Fibroblast of pulmonary artery (primary cell): ENCODE results near the gene ANKRD12.

ENCODE experiments used
- DNase-seq: peaks from one replicate; pipeline ENCODE4 v3.0.0-alpha.2; 2010; ENCODE audit warnings: low read depth
- H3K4me3 ChIP-seq: replicated peaks from 2 replicates; pipeline ENCODE4 v1.5.1; 2011; ENCODE audit warnings: low read depth, mild to moderate bottlenecking, control low read depth, low read length, moderate library complexity
- TF ChIP-seq, protein P1 (sequence below): IDR thresholded peaks from 2 replicates; pipeline ENCODE4 v1.5.1; 2011; ENCODE audit warnings: mild to moderate bottlenecking, control low read depth, low read length, inconsistent platforms; ENCODE audit errors: missing control alignments

Gene ANKRD12

DNA sequence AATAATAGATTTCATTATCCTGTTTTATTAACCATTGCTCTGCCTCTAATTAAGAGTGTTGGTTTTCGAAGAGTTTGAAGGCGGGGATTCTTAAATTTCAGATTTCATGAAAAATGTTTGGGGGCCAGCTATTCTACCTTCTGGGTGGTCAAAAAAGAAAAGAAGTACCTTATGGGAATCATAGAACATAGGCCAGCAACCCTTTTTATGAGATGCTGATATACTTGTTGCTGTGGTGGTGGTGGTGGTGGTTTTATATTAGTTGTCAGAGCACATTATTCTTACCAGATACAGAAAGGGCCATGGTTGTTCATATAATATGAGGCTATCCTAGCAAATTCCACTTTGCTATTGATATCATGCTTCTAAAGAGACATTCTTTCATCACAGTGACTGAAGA lies 4.4 kb downstream of the ANKRD12 start:
- no peak for DNase-seq
- no peak overlapping the region for H3K4me3 ChIP-seq
- TF ChIP-seq, protein P1, sequence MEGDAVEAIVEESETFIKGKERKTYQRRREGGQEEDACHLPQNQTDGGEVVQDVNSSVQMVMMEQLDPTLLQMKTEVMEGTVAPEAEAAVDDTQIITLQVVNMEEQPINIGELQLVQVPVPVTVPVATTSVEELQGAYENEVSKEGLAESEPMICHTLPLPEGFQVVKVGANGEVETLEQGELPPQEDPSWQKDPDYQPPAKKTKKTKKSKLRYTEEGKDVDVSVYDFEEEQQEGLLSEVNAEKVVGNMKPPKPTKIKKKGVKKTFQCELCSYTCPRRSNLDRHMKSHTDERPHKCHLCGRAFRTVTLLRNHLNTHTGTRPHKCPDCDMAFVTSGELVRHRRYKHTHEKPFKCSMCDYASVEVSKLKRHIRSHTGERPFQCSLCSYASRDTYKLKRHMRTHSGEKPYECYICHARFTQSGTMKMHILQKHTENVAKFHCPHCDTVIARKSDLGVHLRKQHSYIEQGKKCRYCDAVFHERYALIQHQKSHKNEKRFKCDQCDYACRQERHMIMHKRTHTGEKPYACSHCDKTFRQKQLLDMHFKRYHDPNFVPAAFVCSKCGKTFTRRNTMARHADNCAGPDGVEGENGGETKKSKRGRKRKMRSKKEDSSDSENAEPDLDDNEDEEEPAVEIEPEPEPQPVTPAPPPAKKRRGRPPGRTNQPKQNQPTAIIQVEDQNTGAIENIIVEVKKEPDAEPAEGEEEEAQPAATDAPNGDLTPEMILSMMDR, result no peak

DNA sequence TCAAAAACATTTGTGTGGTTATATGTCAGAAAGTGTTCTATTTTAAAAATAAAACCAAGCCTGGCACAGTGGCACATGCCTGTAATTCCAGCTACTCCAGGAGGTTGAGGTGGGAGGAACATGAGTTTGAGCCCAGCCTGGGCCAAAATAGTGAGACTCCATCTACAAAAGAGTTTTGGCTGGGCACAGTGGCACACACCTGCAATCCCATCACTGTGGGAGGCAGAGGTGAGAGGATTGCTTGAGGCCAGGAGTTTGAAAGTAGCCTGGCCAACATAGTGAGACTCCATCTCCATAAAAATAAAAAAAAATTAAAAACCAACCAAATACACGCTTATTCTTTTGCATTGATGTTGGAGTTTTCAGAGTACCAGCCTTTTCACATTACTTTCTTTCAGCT lies 9.6 kb downstream of the ANKRD12 start:
- H3K4me3 ChIP-seq, result no peak overlapping the region
- no peak for DNase-seq
- TF ChIP-seq, protein P1, result no peak

DNA sequence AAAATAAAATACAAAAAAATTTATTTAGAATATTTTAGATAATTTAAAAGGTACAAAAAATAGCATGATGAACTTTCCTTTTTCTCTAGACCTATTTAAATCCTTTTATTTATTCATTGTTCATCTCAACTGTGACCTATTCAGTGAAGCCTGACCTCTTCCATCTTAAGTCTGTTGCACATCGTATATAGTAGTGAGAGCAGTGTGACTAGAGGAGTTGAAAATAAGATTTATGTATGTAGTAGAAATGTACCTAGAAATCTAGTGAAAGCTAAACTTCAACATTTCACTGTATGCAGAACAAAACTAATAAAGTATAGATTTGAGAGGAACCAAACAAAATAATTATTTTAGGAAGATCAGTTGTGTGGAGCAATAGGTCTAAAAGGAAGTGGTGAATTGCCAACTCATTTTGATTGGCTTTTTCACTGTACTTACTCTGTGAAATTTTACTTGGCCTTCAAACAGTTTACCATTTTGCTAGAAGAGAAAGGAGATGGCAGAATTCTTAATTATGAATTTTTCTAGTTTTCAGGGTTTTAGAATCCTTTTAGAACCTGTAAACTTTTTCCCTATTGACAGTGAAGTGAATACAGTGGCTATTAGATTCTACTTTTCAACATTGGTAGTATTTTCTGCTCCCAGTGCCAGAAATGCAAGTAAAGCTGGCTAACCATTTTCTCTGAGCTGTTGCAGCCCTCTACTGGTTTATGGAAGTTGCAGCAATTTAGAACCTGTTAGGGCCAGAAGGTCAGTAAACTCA lies 11.0 kb downstream of the ANKRD12 start:
- TF ChIP-seq, protein P1, result peak; percentile 86
- H3K4me3 ChIP-seq, result no peak overlapping the region
- DNase-seq, result peak; percentile 85

DNA sequence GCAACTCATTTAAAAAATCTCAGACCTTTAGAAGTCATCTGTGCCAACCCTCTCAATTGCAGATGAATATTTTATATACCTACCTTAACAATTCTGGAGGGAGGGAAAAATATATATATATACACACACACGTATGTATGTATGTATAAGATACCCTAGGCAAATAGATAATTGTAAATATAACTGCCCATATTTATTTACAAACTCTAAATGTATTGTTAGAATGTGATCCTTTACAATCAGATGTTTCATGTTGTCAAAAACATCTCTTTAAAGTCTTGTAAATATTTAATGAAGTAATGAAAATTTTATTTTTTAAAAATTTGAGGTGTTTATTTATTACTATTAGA lies 11.6 kb downstream of the ANKRD12 start:
- TF ChIP-seq, protein P1, result no peak
- DNase-seq, result no peak
- no peak overlapping the region for H3K4me3 ChIP-seq

DNA sequence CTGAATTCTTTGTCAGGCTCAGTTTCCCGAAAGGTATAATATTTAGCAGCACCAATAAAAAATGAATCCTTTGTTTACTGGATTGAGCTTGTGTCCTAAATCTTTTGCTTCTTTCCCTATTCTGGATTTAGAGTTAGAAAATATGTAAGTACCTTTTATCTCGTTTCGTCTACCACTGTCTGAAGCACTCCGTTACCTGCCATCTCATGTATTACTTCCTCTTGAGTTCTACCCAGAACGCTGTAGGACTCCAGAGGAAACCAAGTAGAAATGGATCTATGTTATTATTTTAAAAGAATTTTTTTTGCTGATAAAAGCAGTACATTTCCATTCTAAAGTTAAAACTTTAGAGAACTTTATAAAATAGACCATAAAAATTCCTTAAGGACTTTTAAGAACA lies 13.5 kb downstream of the ANKRD12 start:
- DNase-seq, result no peak
- no peak overlapping the region for H3K4me3 ChIP-seq
- TF ChIP-seq, protein P1, result no peak

DNA sequence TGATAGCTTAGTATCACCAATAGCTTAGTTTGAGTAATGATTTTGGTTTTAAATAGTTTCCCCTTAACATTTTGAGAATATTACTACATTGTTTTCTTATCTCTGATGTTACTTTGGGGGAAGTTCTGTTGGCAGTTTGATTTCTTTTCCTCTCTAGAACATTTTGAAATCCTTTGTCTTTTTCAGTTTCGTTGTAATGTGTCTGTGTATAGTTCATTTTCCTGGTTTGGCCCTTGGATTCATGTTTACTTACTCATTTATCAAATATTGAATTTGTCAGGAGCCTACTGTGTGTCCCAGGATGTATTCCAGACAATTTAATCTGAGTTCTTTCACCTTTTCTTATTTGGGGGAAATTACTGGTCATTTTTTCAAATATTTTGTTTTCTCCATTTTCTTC lies 16.7 kb downstream of the ANKRD12 start:
- peak; percentile 50 for DNase-seq
- TF ChIP-seq, protein P1, result no peak
- no peak overlapping the region for H3K4me3 ChIP-seq
